GM21717 (cell line): ENCODE results near the gene POU5F1.
A peak's percentile ranks its signal among the peaks of the same experiment; 100 is the strongest.
"Not testable (repeated sequence)": the region's sequence is repeated elsewhere in the genome, so short reads cannot be mapped to it uniquely, and the experiment has no call there.

Source experiments
- ATAC-seq: cut with Tn5 transposase; IDR thresholded peaks from one replicate; pipeline ENCODE4 v1.9.1; 2021; ENCODE audit warnings: mild to moderate bottlenecking, moderate library complexity; ENCODE audit not compliant: unreplicated experiment

The POU5F1 gene

GRCh38 chr6:31169123-31169857 is 1.2 kb downstream of the POU5F1 start:
- no peak for ATAC-seq

GRCh38 chr6:31168606-31169005 is 1.9 kb downstream of the POU5F1 start:
- no peak for ATAC-seq

GRCh38 chr6:31165986-31166385 is 4.5 kb downstream of the POU5F1 start:
- no peak for ATAC-seq

- peak; percentile 45 for ATAC-seq
Measured at GRCh38 chr6:31165064-31165832, 5.2 kb downstream of the POU5F1 start.

- not testable (repeated sequence) for ATAC-seq
Measured at GRCh38 chr6:31164475-31165063, 5.9 kb downstream of the POU5F1 start.

- no peak for ATAC-seq
Measured at GRCh38 chr6:31163922-31164321, 6.6 kb downstream of the POU5F1 start.

- ATAC-seq = no peak
Measured at GRCh38 chr6:31162463-31163165, 7.9 kb downstream of the POU5F1 start.

GRCh38 chr6:31161216-31162126 is 9.0 kb downstream of the POU5F1 start:
- ATAC-seq = no peak

- ATAC-seq = no peak
Measured at GRCh38 chr6:31158863-31159855, 11.3 kb downstream of the POU5F1 start.

- peak; percentile 66 for ATAC-seq
Measured at GRCh38 chr6:31158140-31158862, 12.2 kb downstream of the POU5F1 start, which contains the start of gene TCF19. TCF19 (plus strand) TSS chr6:31158589; CDS start chr6:31159470, 881 bp downstream.

GRCh38 chr6:31157513-31158139 is 12.9 kb downstream of the POU5F1 start, which contains the start of gene CCHCR1:
CCHCR1 (minus strand) TSS chr6:31157802; CDS start chr6:31157600, 202 bp downstream.
- ATAC-seq = no peak

GRCh38 chr6:31156641-31157040 is 13.8 kb downstream of the POU5F1 start:
- ATAC-seq = no peak

GRCh38 chr6:31154436-31154835 is 16.0 kb downstream of the POU5F1 start:
- no peak for ATAC-seq

- ATAC-seq = no peak
Measured at GRCh38 chr6:31152781-31153180, 17.7 kb downstream of the POU5F1 start.

GRCh38 chr6:31149827-31150447 is 20.5 kb downstream of the POU5F1 start:
- no peak for ATAC-seq

GRCh38 chr6:31145386-31145785 is 25.1 kb downstream of the POU5F1 start:
- no peak for ATAC-seq

GRCh38 chr6:31144970-31145340 is 25.5 kb downstream of the POU5F1 start:
- ATAC-seq = no peak
